Tibial nerve (tissue), 4 donors: ENCODE results near the gene TJP3. TPM values are rescaled to one million over a fixed set of nuclear protein-coding genes. Genes with fewer than 3 reads are reported as not detected.

Experiments used
- DNase-seq, 2 donors: peaks; one replicate each; pipeline ENCODE4 v3.0.0-alpha.2; 2019; ENCODE audit warnings: low spot score in 2 of 2
- H3K27ac ChIP-seq, 4 donors: fragments of 200-600 bp; sonication (generic) in 3 of 4; one replicate each; pipeline ENCODE4 v1.5.1; 2017 to 2019; ENCODE audit warnings: mild to moderate bottlenecking in 1 of 4
- H3K27me3 ChIP-seq, 2 donors: fragments of 200-600 bp; sonication (generic) in 1 of 2; one replicate each; pipeline versions ENCODE4 v1.5.1 to v1.6.0; 2017 to 2019
- H3K36me3 ChIP-seq, 3 donors: fragments of 200-600 bp; sonication (generic); one replicate each; pipeline ENCODE4 v1.5.1; 2018 to 2019
- H3K4me1 ChIP-seq, 4 donors: fragments of 200-600 bp; sonication (generic) in 3 of 4; one replicate each; pipeline ENCODE4 v1.5.1; 2017 to 2019
- H3K4me3 ChIP-seq, 4 donors: fragments of 200-600 bp; sonication (generic) in 3 of 4; one replicate each; pipeline ENCODE4 v1.5.1; 2017 to 2019; ENCODE audit warnings: mild to moderate bottlenecking in 1 of 4, moderate library complexity in 1 of 4
- H3K9me3 ChIP-seq, 4 donors: fragments of 200-600 bp; sonication (generic) in 3 of 4; one replicate each; pipeline ENCODE4 v1.5.1; 2017 to 2019
- EP300 ChIP-seq, 2 donors: sonication (generic); formaldehyde crosslinking; IDR thresholded peaks; one replicate each; pipeline ENCODE4 v1.6.1; 2017; ENCODE audit warnings: antibody characterized with exemption in 2 of 2, mild to moderate bottlenecking in 1 of 2
- POLR2A ChIP-seq, 2 donors: fragments of 450-650 bp; IDR thresholded peaks; one replicate each; pipeline ENCODE4 v1.6.1; 2017; ENCODE audit warnings: antibody characterized with exemption in 2 of 2, mild to moderate bottlenecking in 2 of 2, moderate library complexity in 2 of 2
- WGBS, 2 donors: methylation state at CpG; one replicate each; pipeline ENCODE4 v1.1.5; 2018; 5-methylcytosine and 5-hydroxymethylcytosine counted together
- total RNA-seq, 4 donors: library from RNA; depleted of rRNA; stranded (reverse); fragments of >200 nt; gene quantifications; one replicate each; pipeline ENCODE4 v1.1.0, GENCODE V29; 2016
- TF ChIP-seq, protein P1 (sequence below), 5 experiments: fragments of 200-600 bp in 3 of 5; fragments of 450-650 bp in 2 of 5; sonication (generic) in 3 of 5; IDR thresholded peaks; one replicate each; pipeline ENCODE4 v1.5.1; 2016 to 2019; ENCODE audit warnings: antibody characterized with exemption in 5 of 5, mild to moderate bottlenecking in 3 of 5, moderate library complexity in 2 of 5

The TJP3 gene
- total RNA-seq, 4 donors from 2014 or later: 0.21 to 0.90 (median 0.22) TPM; not detected in 1

DNA sequence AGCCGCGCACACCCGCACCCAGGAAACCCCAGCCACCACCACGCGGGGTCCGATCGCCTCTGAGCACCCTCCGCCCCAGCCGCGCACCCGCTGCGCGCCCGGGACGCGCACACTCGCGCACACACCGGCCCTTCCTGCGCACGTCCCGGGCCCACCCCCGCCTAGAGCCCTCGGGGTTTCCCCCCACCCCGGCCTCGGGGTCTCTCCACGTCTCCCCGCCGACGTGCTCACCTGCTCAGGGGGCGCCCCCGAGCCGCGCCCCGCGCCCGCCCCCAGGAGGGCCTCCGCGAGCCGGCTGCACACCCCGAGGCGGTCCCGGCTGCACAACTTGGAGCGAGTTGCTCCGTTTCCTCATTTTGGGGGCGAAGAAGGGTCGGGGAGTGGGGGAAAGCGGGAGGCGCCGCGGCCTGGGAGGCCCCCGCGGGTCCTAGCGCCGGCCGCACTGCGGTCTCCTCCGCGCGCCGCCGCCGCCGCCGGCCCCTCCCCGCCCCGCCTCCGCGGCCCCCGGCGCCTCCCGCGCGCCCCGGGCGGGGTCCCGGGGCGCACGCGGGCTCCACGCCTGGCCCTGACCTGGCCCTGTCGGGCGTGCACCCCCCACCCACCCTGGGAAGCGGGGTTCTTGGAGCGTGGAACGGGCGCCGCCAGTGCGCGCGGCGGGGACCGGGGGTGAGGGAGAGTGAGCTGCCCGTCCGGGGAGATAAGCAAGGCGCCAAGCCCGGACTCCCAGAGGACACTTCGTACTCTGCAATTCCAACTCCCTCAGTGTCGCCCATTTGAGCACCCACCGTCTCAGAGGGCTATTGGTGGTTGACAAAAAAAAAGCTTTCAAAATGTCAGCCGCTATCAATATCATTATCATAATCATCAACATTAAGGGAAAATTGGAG, 78.0 kb downstream of the TJP3 start, which contains the start of gene MATK:
Gene MATK (minus strand): TSS at position 444 of the 887 bp plus-strand sequence. CDS start 1,246 bp downstream, outside the sequence.
- peaks cover 0 to 37% of the 10 kb centered on the region in 2 donors for H3K27me3 ChIP-seq
- DNase-seq: no peak
- H3K4me3 ChIP-seq: peak within 1 kb of the TSS in 2 of 4 donors; percentile 31 to 35
- TF ChIP-seq, protein P1, sequence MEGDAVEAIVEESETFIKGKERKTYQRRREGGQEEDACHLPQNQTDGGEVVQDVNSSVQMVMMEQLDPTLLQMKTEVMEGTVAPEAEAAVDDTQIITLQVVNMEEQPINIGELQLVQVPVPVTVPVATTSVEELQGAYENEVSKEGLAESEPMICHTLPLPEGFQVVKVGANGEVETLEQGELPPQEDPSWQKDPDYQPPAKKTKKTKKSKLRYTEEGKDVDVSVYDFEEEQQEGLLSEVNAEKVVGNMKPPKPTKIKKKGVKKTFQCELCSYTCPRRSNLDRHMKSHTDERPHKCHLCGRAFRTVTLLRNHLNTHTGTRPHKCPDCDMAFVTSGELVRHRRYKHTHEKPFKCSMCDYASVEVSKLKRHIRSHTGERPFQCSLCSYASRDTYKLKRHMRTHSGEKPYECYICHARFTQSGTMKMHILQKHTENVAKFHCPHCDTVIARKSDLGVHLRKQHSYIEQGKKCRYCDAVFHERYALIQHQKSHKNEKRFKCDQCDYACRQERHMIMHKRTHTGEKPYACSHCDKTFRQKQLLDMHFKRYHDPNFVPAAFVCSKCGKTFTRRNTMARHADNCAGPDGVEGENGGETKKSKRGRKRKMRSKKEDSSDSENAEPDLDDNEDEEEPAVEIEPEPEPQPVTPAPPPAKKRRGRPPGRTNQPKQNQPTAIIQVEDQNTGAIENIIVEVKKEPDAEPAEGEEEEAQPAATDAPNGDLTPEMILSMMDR (IDR thresholded peaks at IDR 0.05): no peak
- no peak for TF ChIP-seq POLR2A (IDR thresholded peaks at IDR 0.05)
- TF ChIP-seq EP300 (IDR thresholded peaks at IDR 0.05): no peak
- H3K9me3 ChIP-seq: peaks cover 3 to 30% (median 10%) of the 10 kb centered on the region in 4 donors
- H3K27ac ChIP-seq: no peak within 1 kb of the TSS
- no peaks in the 10 kb centered on the region for H3K36me3 ChIP-seq
- WGBS, 2 donors: 9 to 17% methylated on average over 11 to 50 of the region's 101 CpGs
- peaks cover 0 to 14% (median 0%) of the 10 kb centered on the region in 4 donors for H3K4me1 ChIP-seq

- peaks cover 0 to 18% (median 0%) of the 10 kb centered on the region in 4 donors for H3K9me3 ChIP-seq
- TF ChIP-seq, protein P1 (IDR thresholded peaks at IDR 0.05): no peak
- TF ChIP-seq EP300 (IDR thresholded peaks at IDR 0.05): no peak
- TF ChIP-seq POLR2A (IDR thresholded peaks at IDR 0.05): no peak
- H3K27me3 ChIP-seq: peaks cover 0 to 19% of the 10 kb centered on the region in 2 donors
- no peak overlapping the region for H3K4me3 ChIP-seq
- WGBS, 2 donors: 49 to 54% methylated on average over 16 of the region's 16 CpGs
- no peaks in the 10 kb centered on the region for H3K36me3 ChIP-seq
- H3K27ac ChIP-seq: no peak overlapping the region
- H3K4me1 ChIP-seq: peaks cover 0 to 14% (median 0%) of the 10 kb centered on the region in 4 donors
- DNase-seq: no peak
Measured at GRCh38 chr19:3788996-3789778, 81.0 kb downstream of the TJP3 start.

DNA sequence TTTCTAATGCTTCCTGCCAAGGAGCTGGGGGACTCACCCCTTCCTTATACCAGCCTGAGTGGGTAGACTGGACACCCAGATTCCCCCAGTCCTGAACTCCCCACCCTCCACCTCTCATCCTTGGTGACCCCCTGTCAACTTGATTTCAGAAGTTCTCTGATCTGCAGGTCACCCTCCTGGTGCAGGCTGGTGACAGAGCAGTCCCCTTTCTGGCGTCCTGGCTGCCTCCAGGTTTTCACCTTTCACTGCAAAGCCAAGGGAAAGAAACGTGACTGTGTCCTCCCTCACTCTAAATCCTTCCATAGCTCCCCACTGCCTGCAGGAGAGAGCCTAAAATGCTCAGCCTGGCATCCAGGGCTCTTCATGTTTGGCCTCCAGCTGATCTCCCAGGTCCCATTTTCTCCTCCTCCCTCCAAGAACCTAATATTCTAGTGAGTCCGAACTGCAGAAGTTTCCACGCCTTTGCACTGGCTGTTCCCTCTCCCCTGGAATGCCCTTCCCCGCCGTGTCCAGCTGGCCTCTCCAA, 82.1 kb downstream of the TJP3 start:
- H3K9me3 ChIP-seq: peaks cover 0 to 18% (median 0%) of the 10 kb centered on the region in 4 donors
- H3K27ac ChIP-seq: no peak overlapping the region
- H3K36me3 ChIP-seq: no peaks in the 10 kb centered on the region
- no peak overlapping the region for H3K4me3 ChIP-seq
- DNase-seq: no peak
- H3K4me1 ChIP-seq: peaks cover 0 to 9% (median 0%) of the 10 kb centered on the region in 4 donors
- H3K27me3 ChIP-seq: peaks cover 0 to 8% of the 10 kb centered on the region in 2 donors
- WGBS, 2 donors: 76 to 77% methylated on average over 6 of the region's 6 CpGs
- no peak for TF ChIP-seq EP300 (IDR thresholded peaks at IDR 0.05)
- no peak for TF ChIP-seq POLR2A (IDR thresholded peaks at IDR 0.05)
- TF ChIP-seq, protein P1 (IDR thresholded peaks at IDR 0.05): no peak

DNA sequence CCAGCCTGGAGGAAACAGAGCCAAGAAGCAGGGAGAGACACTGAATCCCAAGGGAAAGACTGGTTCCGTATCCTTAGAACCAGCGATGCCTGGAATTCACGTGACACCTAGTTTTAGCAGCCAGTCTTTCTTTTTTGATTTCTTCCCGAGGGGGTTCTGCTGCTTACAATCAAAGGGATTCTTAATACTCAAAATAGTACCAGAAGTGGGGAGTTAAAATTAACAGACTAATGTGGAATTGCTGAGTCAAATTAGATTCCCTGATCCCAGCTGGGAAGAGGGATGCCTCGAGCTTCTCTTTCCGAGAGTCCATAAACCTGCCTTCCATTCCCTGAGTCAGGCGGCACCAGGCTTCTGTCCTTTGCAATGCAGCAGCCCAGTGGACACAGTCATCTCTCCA, 82.8 kb downstream of the TJP3 start:
- Histone ChIP-seq H3K27ac (no peak overlapping the region), H3K4me3 (no peak overlapping the region), H3K4me1 (peaks cover 0 to 2% (median 0%) of the 10 kb centered on the region in 4 donors), H3K27me3 (peaks cover 0 to 1% of the 10 kb centered on the region in 2 donors), H3K9me3 (peaks cover 0 to 21% (median under 1%) of the 10 kb centered on the region in 4 donors), H3K36me3 (no peaks in the 10 kb centered on the region)
- no peak for TF ChIP-seq POLR2A (IDR thresholded peaks at IDR 0.05)
- TF ChIP-seq, protein P1 (IDR thresholded peaks at IDR 0.05): no peak
- no peak for TF ChIP-seq EP300 (IDR thresholded peaks at IDR 0.05)
- no peak for DNase-seq
- WGBS, 2 donors: 72 to 74% methylated on average over 7 of the region's 7 CpGs
